NCI-H510A treated with DMSO at 0.1 percent for 48 hours (cell line): ENCODE results near the gene GTSF1L.
"Not testable (repeated sequence)": the region's sequence is repeated elsewhere in the genome, so short reads cannot be mapped to it uniquely, and the experiment has no call there.

Experiments used
- DNase-seq: peaks from one replicate; lab custom pipeline; 2025; lab: John Stamatoyannopoulos, UW

GTSF1L gene

GRCh38 chr20:43726811-43727338 lies at the start of gene GTSF1L:
Gene GTSF1L, minus strand, starts transcription at chr20:43727002. Its CDS starts 308 bp downstream, at chr20:43726694.
- DNase-seq: no peak

- DNase-seq: no peak
These were observed 48.0 kb upstream of the GTSF1L start for GRCh38 chr20:43774754-43775153.

DNA sequence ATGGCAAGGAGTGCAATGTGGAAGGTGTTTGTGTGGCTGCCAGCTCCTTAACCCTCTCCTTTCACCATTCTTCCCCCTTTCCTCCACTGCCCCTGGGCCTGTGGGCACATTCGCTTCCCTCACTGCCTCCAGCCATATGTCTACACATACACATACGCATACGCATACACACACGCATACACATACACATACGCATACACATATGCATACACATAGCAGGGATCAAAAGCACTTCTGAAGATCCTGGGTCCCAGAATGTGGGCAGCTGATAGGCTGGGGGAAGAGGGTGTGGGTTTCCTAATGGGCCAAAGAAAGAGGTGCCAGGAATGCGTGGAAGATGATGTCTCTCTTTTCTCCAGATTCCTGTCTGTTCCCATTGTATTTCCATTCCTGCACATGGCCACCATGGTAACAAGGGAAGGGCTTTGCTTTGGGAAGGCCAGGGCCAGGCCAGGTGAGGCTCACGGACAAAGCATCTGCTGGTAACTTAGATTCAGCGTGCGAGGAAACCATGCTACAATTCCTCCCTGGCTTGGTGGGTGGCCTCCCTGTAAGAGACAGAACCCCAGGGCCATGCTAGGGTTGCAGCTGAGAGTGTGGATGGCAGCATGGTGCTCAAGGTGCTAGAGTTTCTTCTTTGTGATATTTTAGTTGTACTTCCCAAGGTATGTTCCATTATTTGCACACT lies 44.8 kb upstream of the GTSF1L start:
- DNase-seq: no peak

DNA sequence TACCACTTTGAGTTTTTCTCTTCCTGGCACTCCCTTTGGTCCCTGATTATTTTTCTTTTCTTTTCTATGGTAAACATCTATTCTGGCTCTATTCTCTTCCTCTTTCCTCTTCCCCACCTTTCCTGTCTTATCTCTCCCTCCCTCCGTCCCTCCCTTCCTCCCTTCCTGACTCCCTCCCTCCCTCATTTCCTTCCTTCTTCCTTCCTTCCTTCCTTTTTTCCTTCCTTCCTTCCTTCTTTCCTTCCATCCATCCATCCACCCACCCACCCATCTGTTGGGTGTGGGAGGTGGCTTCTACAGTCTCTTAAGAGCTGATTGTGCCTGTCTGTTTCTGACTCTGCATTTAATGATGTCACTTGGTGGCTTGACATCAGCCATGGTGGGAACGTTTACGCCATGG lies 43.5 kb upstream of the GTSF1L start:
- DNase-seq: no peak

- DNase-seq: no peak
These were observed 41.1 kb upstream of the GTSF1L start for GRCh38 chr20:43767686-43768474.

- DNase-seq: no peak
These were observed 40.1 kb upstream of the GTSF1L start for GRCh38 chr20:43766917-43767316.

DNA sequence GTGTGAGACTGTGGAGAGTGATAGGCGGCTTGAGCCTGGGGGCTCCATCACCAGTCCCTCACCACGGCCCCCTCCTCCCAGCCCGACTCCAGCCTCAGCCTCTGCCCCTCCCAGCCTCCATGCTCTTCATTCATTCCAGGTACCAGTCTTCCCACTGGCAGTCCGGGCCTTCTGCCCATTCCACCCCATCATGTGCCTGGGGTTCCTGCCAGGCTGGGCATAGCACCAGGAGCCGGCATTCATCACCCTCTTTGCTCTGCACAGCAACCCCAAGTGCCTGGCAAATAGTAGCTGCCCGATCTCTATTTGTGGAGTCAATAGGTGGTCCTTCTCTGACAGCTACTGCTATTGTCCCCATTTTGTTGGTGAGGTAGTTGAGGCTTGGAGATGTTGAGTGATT lies 39.6 kb upstream of the GTSF1L start:
- DNase-seq: no peak

DNA sequence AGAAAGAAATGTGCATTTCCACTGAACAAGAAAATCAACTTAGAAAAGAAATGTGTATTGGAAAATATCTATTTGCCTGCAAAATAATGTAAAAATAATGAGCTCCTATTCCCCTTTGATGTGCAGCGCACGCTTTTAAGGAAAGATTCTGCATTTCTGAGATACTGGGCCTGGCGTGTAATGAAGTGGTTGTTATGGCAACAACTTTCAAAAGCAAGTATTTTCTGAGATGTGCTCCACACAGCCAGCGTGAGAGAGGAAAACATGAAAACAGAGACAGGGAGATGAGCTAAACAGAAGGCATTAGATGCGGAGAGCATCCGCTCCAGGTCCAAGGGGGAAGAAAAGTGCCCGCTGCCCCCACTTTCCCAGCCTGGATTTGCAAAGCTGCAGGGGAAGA lies 39.1 kb upstream of the GTSF1L start:
- DNase-seq: no peak

DNA sequence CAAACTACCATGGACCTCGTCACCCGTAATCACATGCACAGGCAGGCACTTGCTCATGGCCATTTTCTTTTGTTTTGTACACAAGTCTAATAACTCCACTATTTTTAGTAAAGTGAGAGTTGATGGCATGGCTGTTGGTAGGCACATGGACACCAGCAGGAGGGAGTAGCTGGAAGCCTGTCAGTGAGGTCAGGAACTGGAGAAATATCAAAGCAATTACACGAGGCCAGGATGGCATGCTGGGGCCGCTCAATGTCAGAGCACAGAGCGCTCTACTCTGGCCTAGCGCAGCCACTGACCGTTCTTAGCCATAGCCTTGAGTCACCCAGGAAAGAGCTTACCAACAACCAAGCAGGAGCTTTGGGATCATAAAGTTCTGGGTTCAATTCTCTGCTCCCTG lies 36.1 kb upstream of the GTSF1L start:
- no peak for DNase-seq

- no peak for DNase-seq
These were observed 34.9 kb upstream of the GTSF1L start for GRCh38 chr20:43761386-43762340.

DNA sequence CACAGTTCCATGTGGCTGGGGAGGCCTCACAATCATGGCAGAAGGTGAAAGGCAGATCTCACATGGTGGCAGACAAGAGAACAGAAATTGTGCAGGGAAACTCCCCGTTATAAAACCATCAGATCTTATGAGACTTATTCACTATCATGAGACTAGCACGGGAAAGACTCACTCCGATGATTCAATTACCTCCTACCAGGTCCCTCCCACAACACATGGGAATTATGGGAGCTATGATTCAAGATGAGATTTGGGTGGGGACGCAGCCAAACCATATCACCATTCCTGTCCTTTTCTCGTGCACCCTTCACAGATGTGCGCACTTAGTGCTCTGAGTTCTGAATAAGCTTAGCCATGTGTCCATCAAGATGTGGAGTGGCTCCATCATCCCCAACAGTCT lies 31.1 kb upstream of the GTSF1L start:
- not testable (repeated sequence) for DNase-seq

- no peak for DNase-seq
These were observed 29.0 kb upstream of the GTSF1L start for GRCh38 chr20:43755851-43756250.

GRCh38 chr20:43755390-43755789 lies 28.6 kb upstream of the GTSF1L start:
- no peak for DNase-seq

DNA sequence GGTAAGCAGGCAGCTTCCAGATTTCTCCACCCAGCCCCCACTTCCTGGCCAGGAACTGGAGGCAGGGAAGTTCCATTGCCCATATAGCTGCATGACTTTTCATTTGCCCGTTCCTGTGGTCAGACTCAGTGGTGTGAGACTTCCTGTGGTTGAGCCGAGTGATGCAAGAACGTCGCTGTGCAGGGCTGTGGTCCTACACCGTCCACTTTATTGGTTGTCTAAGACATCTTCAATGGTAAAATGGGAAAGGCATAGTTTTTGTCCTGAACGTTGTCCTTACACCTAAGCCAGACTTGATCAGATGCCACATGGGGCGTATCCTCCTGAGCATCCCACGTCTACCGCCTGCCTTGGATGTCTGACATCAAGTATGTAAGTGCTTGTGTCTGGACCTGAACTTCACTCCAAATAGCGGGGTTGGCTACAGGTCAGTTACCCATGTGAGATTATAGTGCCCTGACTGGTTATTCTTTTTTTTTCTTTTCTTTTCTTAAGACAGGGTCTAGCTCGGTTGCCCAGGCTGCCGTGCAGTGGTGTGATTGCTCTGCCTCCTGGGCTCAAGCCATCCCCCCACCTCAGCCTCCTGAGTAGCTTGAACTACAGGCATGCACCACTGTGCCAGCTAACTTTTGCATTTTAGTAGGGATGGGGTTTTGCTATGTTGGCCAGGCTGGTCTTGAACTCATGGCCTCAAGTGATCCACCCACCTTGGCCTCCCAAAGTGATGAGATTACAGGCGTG lies 25.9 kb upstream of the GTSF1L start:
- DNase-seq: no peak

- no peak for DNase-seq
These were observed 25.2 kb upstream of the GTSF1L start for GRCh38 chr20:43752051-43752360.

DNA sequence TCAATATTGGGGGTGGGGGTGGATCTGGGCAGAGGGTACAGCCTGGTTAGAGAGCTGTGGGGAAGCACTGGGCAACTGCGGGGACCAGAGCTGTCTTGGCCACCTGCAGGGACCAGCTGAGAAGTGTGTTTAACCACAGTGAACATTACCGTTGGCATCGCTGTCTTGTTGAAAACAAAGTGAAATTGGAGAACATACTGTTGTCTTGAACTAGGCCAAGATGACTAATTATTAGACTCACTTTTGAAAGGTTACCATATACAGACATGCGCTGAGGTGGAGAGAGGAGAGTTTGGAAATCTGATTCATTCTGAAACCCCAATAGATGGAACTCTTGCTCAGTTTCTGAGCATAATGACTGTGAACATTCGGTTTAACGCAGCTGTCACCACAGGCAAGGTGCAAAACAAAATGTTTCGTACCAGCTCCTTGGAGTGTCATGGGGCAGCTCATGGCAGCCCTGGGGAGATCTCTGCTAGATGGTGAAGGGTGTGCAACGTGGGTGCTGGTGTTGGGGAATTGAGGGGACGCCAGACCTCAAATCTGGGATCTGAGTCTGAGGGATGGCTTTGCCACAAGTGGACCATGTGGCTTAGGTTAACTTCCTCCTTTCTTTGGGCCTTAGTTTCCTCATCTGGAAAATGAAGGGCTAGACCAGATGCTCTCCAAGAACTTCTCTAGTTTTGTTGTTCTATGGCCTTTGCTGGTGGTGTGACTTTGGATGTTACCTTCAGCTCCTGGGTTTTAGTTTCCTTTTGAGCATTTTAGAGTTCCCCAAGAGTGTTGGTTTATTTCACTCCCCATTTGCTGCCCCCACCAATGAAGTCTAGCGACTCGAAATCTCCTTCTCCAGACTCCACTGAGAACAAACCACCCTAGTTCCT lies 24.6 kb upstream of the GTSF1L start:
- no peak for DNase-seq

DNA sequence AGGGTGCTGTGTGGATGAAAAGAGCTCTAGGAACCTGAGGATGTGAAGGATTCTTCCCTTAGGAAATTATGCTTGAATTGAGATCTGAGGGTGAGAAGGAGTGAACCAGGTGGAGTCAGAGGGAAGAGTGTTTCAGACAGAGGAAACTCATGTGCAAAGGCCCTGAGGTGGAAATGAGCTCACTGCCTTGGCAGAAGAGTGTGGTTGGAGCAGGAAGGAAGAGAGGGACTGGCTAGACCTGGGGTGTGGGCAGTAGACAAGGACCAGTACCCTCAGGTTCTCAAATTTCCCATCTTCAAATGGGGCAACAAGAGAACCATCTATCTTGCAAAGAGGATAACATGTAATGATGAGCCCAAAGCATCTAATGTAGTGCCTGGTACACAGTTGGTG lies 24.0 kb upstream of the GTSF1L start:
- no peak for DNase-seq

DNA sequence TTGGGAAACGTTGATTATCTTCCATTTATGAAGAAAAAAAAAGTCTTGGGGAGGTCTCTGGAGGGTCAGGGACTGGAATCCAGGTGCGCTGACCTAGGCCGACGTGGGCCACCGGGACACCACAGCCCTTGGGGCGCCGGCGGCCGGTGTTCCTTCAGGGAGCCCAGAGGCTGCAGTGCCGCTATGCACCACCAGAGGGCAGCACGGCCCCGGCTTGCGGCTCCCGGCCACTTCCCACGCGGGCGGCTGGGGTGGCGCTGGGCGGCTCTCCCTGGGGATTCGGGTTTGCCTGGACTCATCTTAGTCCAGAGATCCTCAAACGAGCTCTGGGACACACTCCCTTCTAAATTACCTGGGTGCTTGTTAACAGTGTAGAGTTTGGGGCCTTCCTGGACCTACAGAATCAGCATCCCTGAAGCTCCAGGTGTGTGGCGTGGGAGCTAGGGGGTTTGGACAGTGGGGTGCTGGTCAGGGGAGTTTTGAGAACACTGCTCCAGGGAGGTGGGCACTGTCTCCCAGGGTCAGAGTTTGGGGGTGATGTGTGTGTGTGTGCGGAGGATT lies 23.0 kb upstream of the GTSF1L start:
- DNase-seq: peak; percentile 70

DNA sequence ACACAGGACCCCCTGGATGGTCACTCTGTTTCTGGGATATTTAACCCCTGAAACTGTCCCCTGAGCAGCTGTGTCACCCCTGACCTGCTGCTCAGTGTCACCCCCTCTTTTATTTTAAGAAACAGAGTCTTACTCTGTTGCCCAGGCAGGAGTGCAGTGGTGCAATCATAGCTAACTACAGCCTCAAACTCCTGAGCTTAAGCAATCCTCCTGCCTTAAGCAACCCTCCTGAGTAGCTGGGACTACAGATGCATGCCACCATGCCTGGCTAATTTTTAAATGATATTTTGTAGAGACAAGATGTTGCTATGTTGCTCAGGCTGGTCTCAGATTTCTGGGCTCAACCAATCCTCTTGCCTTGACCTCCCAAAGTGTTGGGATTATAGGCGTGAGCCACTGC lies 21.5 kb upstream of the GTSF1L start:
- no peak for DNase-seq
